GM12891 (cell line): ENCODE results near the gene KAT2B.

Experiments
- POLR2A ChIP-seq: IDR thresholded peaks from 2 replicates; pipeline ENCODE4 v1.6.1; 2011; ENCODE audit warnings: low read depth, low read length, control low read depth
- POLR2AphosphoS5 ChIP-seq: IDR thresholded peaks from 2 replicates; pipeline ENCODE4 v1.6.1; 2011; ENCODE audit warnings: low read depth, low read length, control low read depth
- SPI1 ChIP-seq: IDR thresholded peaks from 2 replicates; pipeline ENCODE4 v1.6.1; 2011; ENCODE audit warnings: low read depth, low read length, control low read depth
- TAF1 ChIP-seq: IDR thresholded peaks from 2 replicates; pipeline ENCODE4 v1.6.1; 2011; ENCODE audit warnings: low read depth, low read length, control low read depth

DNA sequence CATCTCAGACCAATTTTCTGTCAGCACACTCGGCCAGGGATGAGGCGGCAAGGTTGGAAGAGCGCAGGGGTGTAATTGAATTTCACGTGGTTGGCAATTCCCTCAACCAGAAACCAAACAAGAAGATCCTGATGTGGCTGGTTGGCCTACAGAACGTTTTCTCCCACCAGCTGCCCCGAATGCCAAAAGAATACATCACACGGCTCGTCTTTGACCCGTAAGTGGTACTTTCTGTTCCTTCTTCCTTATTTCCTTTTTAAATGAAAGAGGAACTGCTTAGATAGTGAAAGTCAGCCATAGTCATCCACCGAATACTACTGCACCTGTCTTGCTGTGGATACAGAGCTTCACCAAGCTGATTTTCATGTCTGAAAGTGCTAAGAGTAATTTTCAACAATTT is 85.7 kb downstream of the KAT2B start:
- TF ChIP-seq SPI1: peak; percentile 99
- TF ChIP-seq POLR2A: no peak; the same call in 1 of the 2 replicates
- TF ChIP-seq POLR2AphosphoS5: no peak
- no peak for TF ChIP-seq TAF1
